ENCODE data around the gene NAALADL2. TPM values are rescaled to one million over a fixed set of nuclear protein-coding genes. Genes with fewer than 3 reads are reported as not detected.

Gene NAALADL2
- total RNA-seq, 1 experiment from 2014 or later, result 1.6 TPM

DNA sequence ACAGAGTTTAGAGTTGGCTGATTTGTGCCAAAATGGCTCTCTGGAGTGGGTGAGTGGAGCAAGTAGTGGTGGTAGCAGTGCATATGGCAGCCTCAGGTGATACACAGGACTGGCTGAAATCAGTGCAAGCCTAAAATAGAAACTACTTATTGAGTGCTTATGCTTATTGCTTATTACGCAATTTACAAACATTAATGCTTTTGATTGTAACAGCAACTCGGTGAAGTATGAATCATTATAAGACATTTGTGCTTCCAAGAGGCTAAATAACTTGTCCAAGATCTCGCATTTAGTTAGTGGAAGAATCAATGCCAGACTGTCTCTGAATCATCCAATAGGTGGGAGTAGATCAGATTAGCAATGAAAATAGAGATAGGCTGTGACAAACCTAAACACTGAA, 353.8 kb downstream of the NAALADL2 start:
- H2BK12ac ChIP-seq (ENCODE audit: insufficient read length, low read depth, low read length), result no peak overlapping the region

More for the DNA sequence above, 353.8 kb downstream of the NAALADL2 start:
- no peaks in the 10 kb centered on the region for H3K9me3 ChIP-seq (ENCODE audit: control insufficient read depth, low read depth, low read length)
- H3K4ac ChIP-seq (ENCODE audit: low read depth, low read length), result no peak overlapping the region
- no peak overlapping the region for H3K27ac ChIP-seq (ENCODE audit: insufficient read length, low read depth, low read length)
- no peaks in the 10 kb centered on the region for H4K20me1 ChIP-seq (ENCODE audit: control insufficient read depth, insufficient read depth, insufficient read length)
- H3K27me3 ChIP-seq (ENCODE audit: insufficient read depth, low read length), result no peaks in the 10 kb centered on the region
- H3K23ac ChIP-seq (ENCODE audit: insufficient read length, low read depth, low read length), result no peak overlapping the region
- no peak overlapping the region for H3K18ac ChIP-seq (ENCODE audit: insufficient read length, low read depth, low read length)
- H3K56ac ChIP-seq (ENCODE audit: insufficient read length, low read depth, low read length), result no peak overlapping the region
- H2BK15ac ChIP-seq (ENCODE audit: low read depth, low read length), result no peak overlapping the region
- H3K4me1 Mint-ChIP-seq, result peaks cover 4 to 5% of the 10 kb centered on the region in 2 experiments
- no peaks in the 10 kb centered on the region for H3K36me3 Mint-ChIP-seq (ENCODE audit: insufficient read depth in 1 of 3, low read depth in 3 of 3)
- H3K79me1 ChIP-seq (ENCODE audit: insufficient read depth, low read depth, low read length, poor library complexity, severe bottlenecking), result no peaks in the 10 kb centered on the region
- no peak overlapping the region for H2AFZ ChIP-seq (ENCODE audit: low read length)
- H4K8ac ChIP-seq (replicated peaks; ENCODE audit: insufficient read length, low read depth, low read length), result no peak overlapping the region
- H3K4me3 Mint-ChIP-seq, result no peak overlapping the region
- no peak for DNase-seq
- H3K9me3 Mint-ChIP-seq, result no peaks in the 10 kb centered on the region
- TF ChIP-seq, protein P1, sequence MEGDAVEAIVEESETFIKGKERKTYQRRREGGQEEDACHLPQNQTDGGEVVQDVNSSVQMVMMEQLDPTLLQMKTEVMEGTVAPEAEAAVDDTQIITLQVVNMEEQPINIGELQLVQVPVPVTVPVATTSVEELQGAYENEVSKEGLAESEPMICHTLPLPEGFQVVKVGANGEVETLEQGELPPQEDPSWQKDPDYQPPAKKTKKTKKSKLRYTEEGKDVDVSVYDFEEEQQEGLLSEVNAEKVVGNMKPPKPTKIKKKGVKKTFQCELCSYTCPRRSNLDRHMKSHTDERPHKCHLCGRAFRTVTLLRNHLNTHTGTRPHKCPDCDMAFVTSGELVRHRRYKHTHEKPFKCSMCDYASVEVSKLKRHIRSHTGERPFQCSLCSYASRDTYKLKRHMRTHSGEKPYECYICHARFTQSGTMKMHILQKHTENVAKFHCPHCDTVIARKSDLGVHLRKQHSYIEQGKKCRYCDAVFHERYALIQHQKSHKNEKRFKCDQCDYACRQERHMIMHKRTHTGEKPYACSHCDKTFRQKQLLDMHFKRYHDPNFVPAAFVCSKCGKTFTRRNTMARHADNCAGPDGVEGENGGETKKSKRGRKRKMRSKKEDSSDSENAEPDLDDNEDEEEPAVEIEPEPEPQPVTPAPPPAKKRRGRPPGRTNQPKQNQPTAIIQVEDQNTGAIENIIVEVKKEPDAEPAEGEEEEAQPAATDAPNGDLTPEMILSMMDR (conservative IDR thresholded peaks at IDR 0.05), result no peak
- no peaks in the 10 kb centered on the region for H3K27me3 Mint-ChIP-seq (ENCODE audit: low read depth)
- no peak overlapping the region for H3K14ac ChIP-seq (ENCODE audit: insufficient read depth, low read length)
- H4K91ac ChIP-seq (ENCODE audit: insufficient read length, low read depth, low read length), result no peak overlapping the region
- H3K79me2 ChIP-seq (ENCODE audit: insufficient read depth, low read length), result no peaks in the 10 kb centered on the region
- no peak overlapping the region for H2BK20ac ChIP-seq (ENCODE audit: low read depth, low read length, poor library complexity, severe bottlenecking)
- no peak overlapping the region for H3K4me2 ChIP-seq (ENCODE audit: insufficient read depth, insufficient read length, low read length)
- no peak overlapping the region for H2BK120ac ChIP-seq (ENCODE audit: low read depth, low read length, poor library complexity, severe bottlenecking)
- no CpG with 5 or more reads among the region's 3 CpGs for WGBS (ENCODE audit: extremely low coverage, insufficient read length, low lambda C conversion rate)
- no peak overlapping the region for H4K5ac ChIP-seq (ENCODE audit: insufficient read length, low read depth, low read length)
- no peaks in the 10 kb centered on the region for H3K23me2 ChIP-seq (ENCODE audit: insufficient read length, low read depth, low read length, poor library complexity, severe bottlenecking)
- H3K4me1 ChIP-seq (ENCODE audit: insufficient read depth, low read length), result no peaks in the 10 kb centered on the region
- no peak overlapping the region for H2BK5ac ChIP-seq (ENCODE audit: insufficient read length, low read length)
- no peak overlapping the region for H3K9ac ChIP-seq (ENCODE audit: extremely low read depth, insufficient read length, low read length)
- no peak overlapping the region for H2AK5ac ChIP-seq (ENCODE audit: insufficient read length, low read length)
- no peak overlapping the region for H3T11ph ChIP-seq (ENCODE audit: low read length)
- H3K27ac Mint-ChIP-seq, result no peak overlapping the region

Data from H9 (cell line).